GM10248 (cell line): Measurements from ENCODE around the gene SLC26A2.
"Not testable (repeated sequence)": the region's sequence is repeated elsewhere in the genome, so short reads cannot be mapped to it uniquely, and the experiment has no call there.

Experiments
- CTCF ChIA-PET: fragments of 300-600 bp; sonication (Branson Sonifier 250); formaldehyde crosslinking; extraction: SDS; loops from one replicate; lab custom pipeline; 2021; ENCODE audit warnings: antibody characterized with exemption; lab: Yijun Ruan, JAX
- POLR2A ChIA-PET: fragments of 350-650 bp; sonication (Branson Sonifier 250); formaldehyde crosslinking; extraction: SDS; loops from one replicate; lab custom pipeline; 2020; ENCODE audit warnings: antibody characterized with exemption; lab: Yijun Ruan, JAX
- DNase-seq: peaks from one replicate; pipeline ENCODE4 v3.0.0; 2012; ENCODE audit errors: extremely low spot score
- CTCF ChIP-seq: IDR thresholded peaks from 2 replicates; pipeline ENCODE4 v1.5.1; 2012; ENCODE audit warnings: mild to moderate bottlenecking, low read depth; ENCODE audit errors: extremely low read depth, missing control alignments, control extremely low read depth

Gene SLC26A2

DNA sequence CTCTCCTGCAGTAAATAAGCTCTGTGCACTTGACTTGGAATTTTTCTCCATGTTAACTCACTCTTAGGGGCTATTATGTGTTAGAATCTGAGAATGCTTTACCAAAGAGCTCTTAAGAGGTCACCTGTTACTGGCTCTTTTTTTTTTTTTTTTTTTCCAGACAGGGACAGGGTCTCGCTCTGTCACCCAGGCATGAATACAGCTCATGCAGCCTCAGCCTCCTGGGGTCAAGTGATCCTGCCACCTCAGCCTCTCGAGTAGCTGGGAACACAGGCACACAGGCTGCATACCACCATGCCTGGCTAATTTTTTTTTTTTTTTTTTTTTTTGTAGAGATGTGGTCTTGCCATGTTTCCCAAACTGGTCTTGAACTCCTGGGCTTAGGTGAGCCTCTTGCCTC, 62.1 kb downstream of the SLC26A2 start:
- no peak for TF ChIP-seq CTCF
- CTCF ChIA-PET: interaction anchor here (0.7 to 2.7 kb wide), 2 partner anchors 11 to 23 kb away, joined by 3 to 10 read pairs; partner anchors contain the start of gene TIGD6

GRCh38 chr5:150023136-150023535, 62.6 kb downstream of the SLC26A2 start:
- ChIA-PET POLR2A (no interaction called here), CTCF (interaction anchor here (0.7 to 2.7 kb wide), 3 partner anchors 11 to 23 kb away, joined by 3 to 10 read pairs (median 3); partner anchors contain the start of gene TIGD6)
- DNase-seq: no peak
- no peak for TF ChIP-seq CTCF

More for the DNA sequence above, 62.1 kb downstream of the SLC26A2 start:
- DNase-seq: no peak
- POLR2A ChIA-PET: interaction anchor here (0.6 to 0.7 kb wide), 2 partner anchors 106 to 1615 kb away, joined by 3 to 5 read pairs; no protein-coding TSS in a partner anchor

DNA sequence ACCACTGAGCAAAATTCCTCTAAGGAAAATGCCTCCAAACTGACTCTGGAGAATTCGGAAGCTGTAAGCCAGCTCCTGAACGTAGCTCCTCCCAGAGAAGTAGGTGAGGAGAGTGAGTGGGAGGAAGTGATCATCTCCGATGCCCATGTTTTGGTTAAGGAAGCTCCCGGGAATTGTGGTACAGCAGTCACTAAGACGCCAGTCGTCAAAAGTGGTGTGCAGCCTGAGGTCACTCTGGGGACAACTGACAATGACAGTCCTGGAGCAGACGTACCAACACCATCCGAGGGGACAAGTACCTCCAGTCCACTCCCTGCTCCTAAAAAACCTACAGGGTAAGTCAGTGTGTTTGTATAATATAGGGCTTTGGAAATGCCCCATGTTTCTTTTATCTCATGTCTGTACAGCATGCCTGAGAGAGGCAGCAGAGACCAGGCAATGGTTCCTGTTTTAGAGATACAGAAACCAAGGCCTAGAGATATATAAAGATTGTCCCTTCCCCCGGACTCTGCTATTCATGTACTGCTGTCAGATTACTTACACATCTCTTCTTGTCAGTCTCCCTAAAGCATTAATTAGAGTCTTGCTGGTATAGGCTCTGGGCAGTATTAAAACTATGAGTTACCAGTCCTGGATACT, 63.9 kb downstream of the SLC26A2 start:
- TF ChIP-seq CTCF: no peak
- ChIA-PET CTCF (interaction anchor here (0.9 to 1.4 kb wide), 2 partner anchors 17 to 51 kb away, joined by 3 read pairs; no protein-coding TSS in a partner anchor), POLR2A (no interaction called here)
- DNase-seq: no peak

GRCh38 chr5:150026682-150027172, 66.2 kb downstream of the SLC26A2 start:
- CTCF ChIA-PET: interaction anchor here (0.9 to 2.3 kb wide), 6 partner anchors 8 to 149 kb away, joined by 3 to 7 read pairs (median 4); no protein-coding TSS in a partner anchor
- TF ChIP-seq CTCF: no peak
- POLR2A ChIA-PET: interaction anchor here (0.6 kb wide), 1 partner anchor 548 kb away, joined by 5 read pairs; no protein-coding TSS in a partner anchor
- no peak for DNase-seq

- DNase-seq, POLR2A ChIA-PET: not testable (repeated sequence)
- CTCF ChIA-PET: interaction anchor here (2.3 to 6.9 kb wide), 2 partner anchors 11 to 15 kb away, joined by 7 to 34 read pairs; no protein-coding TSS in a partner anchor
These were observed 67.5 kb downstream of the SLC26A2 start for GRCh38 chr5:150028047-150028446.

DNA sequence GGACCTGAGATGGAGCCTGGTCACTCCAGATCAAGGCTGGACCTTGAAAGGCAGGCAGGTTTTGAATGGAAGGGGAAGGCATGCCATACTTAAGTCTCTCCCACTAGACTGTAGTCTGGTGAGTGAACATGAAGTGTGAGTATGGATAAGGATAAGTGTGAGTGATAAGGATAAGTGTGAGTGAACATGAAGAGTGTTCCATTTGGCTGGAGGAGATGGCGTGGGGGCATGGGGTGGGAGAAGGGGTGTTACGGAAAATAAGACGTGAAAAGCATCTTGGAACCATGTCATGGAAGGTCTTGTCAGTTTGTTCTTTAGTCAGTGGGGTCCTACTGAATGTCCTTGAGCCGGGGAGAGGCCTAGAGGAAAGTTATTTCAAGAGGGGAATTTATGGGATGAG, 72.8 kb downstream of the SLC26A2 start:
- ChIA-PET CTCF (interaction anchor here (1.5 to 6.9 kb wide), 4 partner anchors 10 to 43 kb away, joined by 6 to 34 read pairs (median 16); no protein-coding TSS in a partner anchor), POLR2A (no interaction called here)
- no peak for DNase-seq
- no peak for TF ChIP-seq CTCF

DNA sequence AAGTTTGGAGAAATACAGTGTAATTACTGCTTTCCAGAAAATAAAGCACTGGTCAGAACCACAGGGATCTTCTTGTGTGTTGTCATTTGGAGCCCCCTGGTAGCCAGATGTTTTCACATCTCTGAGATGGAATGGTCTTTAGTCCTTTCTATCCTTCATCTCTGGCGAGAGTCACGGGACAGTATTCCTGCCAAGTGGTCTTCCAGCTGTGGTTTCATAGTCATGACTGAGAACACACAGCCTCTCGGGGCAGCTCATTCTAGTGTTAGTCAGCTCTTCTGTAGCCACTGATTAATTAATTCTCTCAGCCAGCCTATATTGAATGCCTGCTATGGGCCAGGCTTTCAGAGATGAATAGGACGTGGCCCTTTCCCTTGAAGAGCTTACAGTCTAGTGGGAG, 74.1 kb downstream of the SLC26A2 start:
- DNase-seq: no peak
- ChIA-PET CTCF (interaction anchor here (1.4 to 6.9 kb wide), 7 partner anchors 9 to 44 kb away, joined by 3 to 34 read pairs (median 6); no protein-coding TSS in a partner anchor), POLR2A (no interaction called here)
- no peak for TF ChIP-seq CTCF
